Breast epithelium (tissue), 4 donors: ENCODE results near the gene VPS16. TPM values are rescaled to one million over a fixed set of nuclear protein-coding genes. Genes with fewer than 3 reads are reported as not detected.

Experiments
- DNase-seq, 2 donors: peaks; one replicate each; pipeline ENCODE4 v3.0.0-alpha.2; 2019; ENCODE audit warnings: low spot score in 2 of 2
- H3K27ac ChIP-seq, 2 donors: fragments of 200-600 bp; sonication (generic) in 1 of 2; one replicate each; pipeline ENCODE4 v1.5.1; 2016 to 2019; ENCODE audit warnings: mild to moderate bottlenecking in 1 of 2
- H3K27me3 ChIP-seq, 2 donors: fragments of 200-600 bp; sonication (generic) in 1 of 2; one replicate each; pipeline versions ENCODE4 v1.5.1 to v1.6.0; 2017 to 2019; ENCODE audit warnings: control low read depth in 1 of 2, mild to moderate bottlenecking in 1 of 2
- H3K36me3 ChIP-seq: fragments of 200-600 bp; one replicate; pipeline ENCODE4 v1.5.1; 2019
- H3K4me1 ChIP-seq, 2 donors: fragments of 200-600 bp; sonication (generic); one replicate each; pipeline ENCODE4 v1.5.1; 2016 to 2019; ENCODE audit warnings: control low read depth in 1 of 2
- H3K4me3 ChIP-seq, 3 donors: fragments of 200-600 bp; sonication (generic); 1 replicate in 2 of 3; 2 replicates in 1 of 3; pipeline ENCODE4 v1.5.1; 2016 to 2019; ENCODE audit warnings: mild to moderate bottlenecking in 3 of 3, moderate library complexity in 2 of 3
- H3K9me3 ChIP-seq, 2 donors: fragments of 200-600 bp; sonication (generic) in 1 of 2; one replicate each; pipeline ENCODE4 v1.5.1; 2016 to 2019; ENCODE audit warnings: control low read depth in 1 of 2
- CTCF ChIP-seq, 3 donors: fragments of 450-650 bp; IDR thresholded peaks; one replicate each; pipeline ENCODE4 v1.5.1; 2016 to 2017; ENCODE audit warnings: antibody characterized with exemption in 3 of 3, mild to moderate bottlenecking in 3 of 3, moderate library complexity in 3 of 3
- POLR2A ChIP-seq: fragments of 450-650 bp; IDR thresholded peaks from one replicate; pipeline ENCODE4 v1.6.1; 2016; ENCODE audit warnings: antibody characterized with exemption, mild to moderate bottlenecking, moderate library complexity
- POLR2AphosphoS5 ChIP-seq, 3 donors: sonication (generic); formaldehyde crosslinking; IDR thresholded peaks; one replicate each; pipeline ENCODE4 v1.6.1; 2017; ENCODE audit warnings: antibody characterized with exemption in 3 of 3
- intact Hi-C: fragments of 100-400 bp; cut with DNase I; formaldehyde crosslinking; loops from one replicate; pipeline ENCODE4 v1.15.1; 2023; ENCODE audit warnings: low total_unique reads
- total RNA-seq, 3 donors: library from RNA; depleted of rRNA; stranded (reverse); fragments of >200 nt; gene quantifications; one replicate each; pipeline ENCODE4 v1.1.0, GENCODE V29; 2016

VPS16 gene
- total RNA-seq, 3 donors from 2014 or later: 25.3 to 34.7 (median 33.8) TPM

GRCh38 chr20:2814587-2815051 lies 25.9 kb upstream of the VPS16 start, which contains the start of gene C20orf141:
TSS of gene C20orf141 (plus strand) at chr20:2814987. CDS start at chr20:2815185, 198 bp downstream.
- H3K4me1 ChIP-seq: no peaks in the 10 kb centered on the region
- H3K27me3 ChIP-seq: no peaks in the 10 kb centered on the region
- H3K27ac ChIP-seq: peak within 1 kb of the TSS; percentile 17 to 83
- H3K9me3 ChIP-seq: no peaks in the 10 kb centered on the region
- H3K36me3 ChIP-seq: no peaks in the 10 kb centered on the region
- TF ChIP-seq POLR2A (no peak), POLR2AphosphoS5 (IDR thresholded peaks at IDR 0.05) (no peak)
- intact Hi-C loops: loop anchor here (5.0 kb wide), 1 partner anchor 872 kb away; no protein-coding TSS in a partner anchor
- H3K4me3 ChIP-seq: no peak within 1 kb of the TSS
- DNase-seq: peak in 1 of 2 donors; percentile 25

GRCh38 chr20:2815242-2815900 lies 25.2 kb upstream of the VPS16 start:
- Histone ChIP-seq H3K4me1 (no peaks in the 10 kb centered on the region), H3K4me3 (no peak overlapping the region), H3K27ac (peak overlapping the region; percentile 17 to 83), H3K36me3 (no peaks in the 10 kb centered on the region), H3K9me3 (no peaks in the 10 kb centered on the region), H3K27me3 (peaks cover 0 to 2% of the 10 kb centered on the region in 2 donors)
- intact Hi-C loops: loop anchor here (5.0 kb wide), 1 partner anchor 873 kb away; no protein-coding TSS in a partner anchor
- TF ChIP-seq POLR2AphosphoS5 (IDR thresholded peaks at IDR 0.05) (no peak), CTCF (IDR thresholded peaks at IDR 0.05) (no peak), POLR2A (no peak)
- DNase-seq: peak in 1 of 2 donors; percentile 6

GRCh38 chr20:2816030-2816582 lies 24.4 kb upstream of the VPS16 start, which contains the start of gene TMEM239:
TSS of gene TMEM239 (plus strand) at chr20:2816364. CDS start at chr20:2816555, 191 bp downstream.
- no peak within 1 kb of the TSS for H3K4me3 ChIP-seq
- intact Hi-C loops: loop anchor here (5.0 kb wide), 1 partner anchor 874 kb away; no protein-coding TSS in a partner anchor
- H3K27ac ChIP-seq: peak within 1 kb of the TSS; percentile 17 to 83
- no peaks in the 10 kb centered on the region for H3K9me3 ChIP-seq
- TF ChIP-seq POLR2AphosphoS5 (IDR thresholded peaks at IDR 0.05): no peak
- H3K36me3 ChIP-seq: no peaks in the 10 kb centered on the region
- DNase-seq: no peak
- peaks cover 2 to 9% of the 10 kb centered on the region in 2 donors for H3K27me3 ChIP-seq
- no peaks in the 10 kb centered on the region for H3K4me1 ChIP-seq

GRCh38 chr20:2816583-2817340 lies 23.8 kb upstream of the VPS16 start:
- no peaks in the 10 kb centered on the region for H3K36me3 ChIP-seq
- no peaks in the 10 kb centered on the region for H3K4me1 ChIP-seq
- intact Hi-C loops: loop anchor here (5.0 kb wide), 1 partner anchor 874 kb away; no protein-coding TSS in a partner anchor
- no peak for TF ChIP-seq CTCF (IDR thresholded peaks at IDR 0.05)
- no peak for TF ChIP-seq POLR2A
- no peak for TF ChIP-seq POLR2AphosphoS5 (IDR thresholded peaks at IDR 0.05)
- H3K27me3 ChIP-seq: peaks cover 3 to 13% of the 10 kb centered on the region in 2 donors
- H3K27ac ChIP-seq: peak overlapping the region in 1 of 2 donors; percentile 83
- DNase-seq: no peak
- no peak overlapping the region for H3K4me3 ChIP-seq
- H3K9me3 ChIP-seq: no peaks in the 10 kb centered on the region

- intact Hi-C loops: loop anchor here (5.0 kb wide), 1 partner anchor 875 kb away; no protein-coding TSS in a partner anchor
- peak in 1 of 2 donors; percentile 20 for DNase-seq
- no peak overlapping the region for H3K4me3 ChIP-seq
- no peaks in the 10 kb centered on the region for H3K36me3 ChIP-seq
- no peaks in the 10 kb centered on the region for H3K4me1 ChIP-seq
- H3K27me3 ChIP-seq: peaks cover 3 to 13% of the 10 kb centered on the region in 2 donors
- H3K9me3 ChIP-seq: no peaks in the 10 kb centered on the region
- TF ChIP-seq POLR2A (no peak), CTCF (IDR thresholded peaks at IDR 0.05) (no peak), POLR2AphosphoS5 (IDR thresholded peaks at IDR 0.05) (no peak)
- peak overlapping the region in 1 of 2 donors; percentile 83 for H3K27ac ChIP-seq
Measured at GRCh38 chr20:2817341-2817726, 23.2 kb upstream of the VPS16 start.
